A673 (cell line): ENCODE results near the gene TXNDC12.

Source experiments
- EZH2 ChIP-seq: fragments of 200-600 bp; sonication (generic); IDR thresholded peaks from 2 replicates; pipeline ENCODE4 v1.6.1; 2017; ENCODE audit warnings: borderline replicate concordance, low read depth, mild to moderate bottlenecking, mixed read lengths, antibody characterized with exemption, low read length; ENCODE audit not compliant: poor library complexity, severe bottlenecking
- TF ChIP-seq, protein P1 (sequence below): fragments of 300-800, 200-600 bp; sonication (generic); conservative IDR thresholded peaks from 2 replicates; pipeline ENCODE4 v1.5.1; 2017; ENCODE audit warnings: low read depth, mild to moderate bottlenecking, antibody characterized with exemption, low read length, moderate library complexity, mixed read lengths

DNA sequence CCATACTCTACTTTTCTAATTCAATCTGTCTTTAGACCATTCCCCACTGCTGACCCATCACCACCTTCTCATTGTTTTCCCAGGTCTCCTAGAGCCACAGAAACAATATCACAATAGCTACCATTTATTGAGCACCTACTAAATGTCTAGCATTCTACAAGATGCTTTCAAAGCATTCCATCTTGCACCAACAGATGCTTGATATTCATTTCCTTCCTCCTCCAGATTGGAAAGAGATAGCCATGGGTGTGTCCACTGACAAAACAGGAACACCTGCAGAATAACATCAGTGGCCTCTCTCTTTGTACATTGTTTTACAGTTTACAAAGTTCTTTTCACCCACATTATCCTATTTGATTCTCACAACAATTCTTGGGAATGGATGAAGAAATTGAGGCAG, 66.7 kb downstream of the TXNDC12 start:
- no peak for TF ChIP-seq EZH2
- TF ChIP-seq, protein P1, sequence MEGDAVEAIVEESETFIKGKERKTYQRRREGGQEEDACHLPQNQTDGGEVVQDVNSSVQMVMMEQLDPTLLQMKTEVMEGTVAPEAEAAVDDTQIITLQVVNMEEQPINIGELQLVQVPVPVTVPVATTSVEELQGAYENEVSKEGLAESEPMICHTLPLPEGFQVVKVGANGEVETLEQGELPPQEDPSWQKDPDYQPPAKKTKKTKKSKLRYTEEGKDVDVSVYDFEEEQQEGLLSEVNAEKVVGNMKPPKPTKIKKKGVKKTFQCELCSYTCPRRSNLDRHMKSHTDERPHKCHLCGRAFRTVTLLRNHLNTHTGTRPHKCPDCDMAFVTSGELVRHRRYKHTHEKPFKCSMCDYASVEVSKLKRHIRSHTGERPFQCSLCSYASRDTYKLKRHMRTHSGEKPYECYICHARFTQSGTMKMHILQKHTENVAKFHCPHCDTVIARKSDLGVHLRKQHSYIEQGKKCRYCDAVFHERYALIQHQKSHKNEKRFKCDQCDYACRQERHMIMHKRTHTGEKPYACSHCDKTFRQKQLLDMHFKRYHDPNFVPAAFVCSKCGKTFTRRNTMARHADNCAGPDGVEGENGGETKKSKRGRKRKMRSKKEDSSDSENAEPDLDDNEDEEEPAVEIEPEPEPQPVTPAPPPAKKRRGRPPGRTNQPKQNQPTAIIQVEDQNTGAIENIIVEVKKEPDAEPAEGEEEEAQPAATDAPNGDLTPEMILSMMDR, result no peak
